Activated naive CD4-positive, alpha-beta T cell treated with anti-CD3 and anti-CD28 coated beads, Interleukin-2, amount 10 ng/mL, durations not matched to agents 7 days and 5 days (primary cell): Measurements from ENCODE around the gene PCARE.

ENCODE experiments used
- CTCF ChIA-PET: fragments of 350-600 bp; sonication (Branson Sonifier 250); formaldehyde crosslinking; loops from one replicate; lab custom pipeline; 2021; ENCODE audit warnings: antibody characterized with exemption; lab: Charles Lee
- DNase-seq: peaks from one replicate; pipeline ENCODE4 v3.0.0-alpha.2; 2020
- H3K27ac Mint-ChIP-seq: one replicate; pipeline ENCODE4 v1.8.0; 2021; ENCODE audit warnings: mild to moderate bottlenecking, moderate library complexity, mixed read lengths
- H3K27me3 Mint-ChIP-seq: one replicate; pipeline ENCODE4 v1.8.0; 2021; ENCODE audit warnings: mild to moderate bottlenecking, mixed read lengths
- H3K36me3 Mint-ChIP-seq: one replicate; pipeline ENCODE4 v1.8.0; 2021; ENCODE audit warnings: mixed read lengths
- H3K4me1 Mint-ChIP-seq: one replicate; pipeline ENCODE4 v1.8.0; 2021; ENCODE audit warnings: mixed read lengths
- H3K4me3 Mint-ChIP-seq: one replicate; pipeline ENCODE4 v1.8.0; 2021; ENCODE audit warnings: mild to moderate bottlenecking, moderate library complexity, mixed read lengths
- H3K9me3 Mint-ChIP-seq: one replicate; pipeline ENCODE4 v1.8.0; 2021; ENCODE audit warnings: mixed read lengths

Gene PCARE

DNA sequence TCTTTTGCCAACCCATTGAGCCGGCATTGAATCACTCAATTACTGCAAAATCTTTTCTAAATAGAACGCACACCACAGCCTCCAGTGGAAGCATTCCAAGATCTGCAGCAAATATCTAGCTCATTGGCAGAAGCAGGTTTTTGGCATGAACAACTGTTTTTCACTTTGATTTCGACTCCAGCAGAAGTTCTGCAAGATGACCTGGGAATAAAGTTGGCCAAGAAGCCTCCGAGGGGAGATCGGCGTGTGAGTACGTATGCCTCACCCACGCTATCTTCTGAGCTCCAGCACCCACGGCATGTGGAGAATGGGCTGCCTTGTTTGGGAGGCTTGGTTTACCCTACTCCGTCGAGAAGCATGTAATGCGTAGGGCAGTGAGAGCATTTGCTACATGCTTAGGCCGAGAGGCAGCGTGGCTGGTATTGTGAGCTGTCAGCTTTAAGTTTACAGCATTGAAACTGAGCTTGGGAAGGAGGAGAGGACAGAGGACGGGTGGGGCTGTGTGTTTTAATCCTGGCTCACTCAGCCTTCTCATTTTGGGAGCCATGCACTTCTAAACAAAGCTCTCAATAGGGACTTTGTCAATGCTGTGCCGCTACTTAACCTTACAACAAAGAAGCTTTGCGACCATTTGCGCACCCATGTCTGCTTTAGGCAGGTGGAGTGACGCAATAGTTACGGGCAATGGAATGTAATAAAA lies 10.5 kb downstream of the PCARE start:
- Mint-ChIP-seq H3K27ac (no peak overlapping the region), H3K4me3 (no peak overlapping the region), H3K27me3 (peaks cover 6% of the 10 kb centered on the region), H3K36me3 (no peaks in the 10 kb centered on the region), H3K4me1 (no peaks in the 10 kb centered on the region), H3K9me3 (no peaks in the 10 kb centered on the region)
- CTCF ChIA-PET, result interaction anchor here (1.2 to 1.7 kb wide), 2 partner anchors 15 to 105 kb away, joined by 3 to 4 read pairs; no protein-coding TSS in a partner anchor
- DNase-seq, result no peak

DNA sequence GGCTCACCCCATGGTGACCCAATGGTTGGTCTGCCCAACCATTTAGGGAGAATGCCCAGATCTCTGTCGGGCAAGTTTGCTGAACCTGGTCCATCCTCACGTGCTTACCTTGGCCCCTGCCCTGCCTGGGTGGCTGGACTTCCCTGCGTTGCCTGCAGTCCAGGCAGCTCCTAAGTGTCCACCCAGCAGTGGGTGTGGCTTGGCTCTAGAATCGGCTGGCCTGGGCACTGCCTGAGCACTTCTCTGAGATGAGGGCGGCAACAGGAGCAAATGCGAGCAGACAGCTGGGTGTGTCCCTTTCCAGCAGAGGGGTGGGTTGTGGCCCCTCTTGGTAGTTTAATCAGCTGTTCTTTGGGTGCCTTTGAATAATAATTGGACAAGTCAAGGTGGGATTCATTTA lies 11.3 kb downstream of the PCARE start:
- H3K27me3 Mint-ChIP-seq, result peaks cover 6% of the 10 kb centered on the region
- CTCF ChIA-PET, result interaction anchor here (1.7 kb wide), 1 partner anchor 15 kb away, joined by 4 read pairs; no protein-coding TSS in a partner anchor
- no peak overlapping the region for H3K4me3 Mint-ChIP-seq
- no peaks in the 10 kb centered on the region for H3K36me3 Mint-ChIP-seq
- no peak overlapping the region for H3K27ac Mint-ChIP-seq
- no peak for DNase-seq
- no peaks in the 10 kb centered on the region for H3K4me1 Mint-ChIP-seq
- no peaks in the 10 kb centered on the region for H3K9me3 Mint-ChIP-seq

DNA sequence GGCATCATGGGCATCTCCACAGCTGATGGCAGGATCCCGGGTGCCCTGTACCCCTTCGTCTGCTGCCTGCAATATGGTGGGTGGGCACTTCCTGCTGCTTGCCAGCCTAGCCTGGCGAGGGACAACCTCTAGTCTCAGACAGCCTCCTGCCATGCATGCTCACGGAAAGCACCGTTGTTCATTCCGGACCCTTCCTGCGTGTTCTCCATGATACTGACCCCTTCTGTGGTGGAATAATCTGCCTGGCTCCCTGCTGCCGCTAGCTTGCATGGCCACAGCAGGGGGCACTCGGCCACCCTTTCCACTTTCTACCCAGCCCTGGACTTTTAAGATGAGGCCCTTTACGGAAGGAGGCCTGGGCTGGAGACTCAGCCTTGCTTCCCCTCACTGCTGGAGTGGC lies 12.0 kb downstream of the PCARE start:
- Mint-ChIP-seq H3K4me3 (no peak overlapping the region), H3K27ac (no peak overlapping the region), H3K36me3 (no peaks in the 10 kb centered on the region), H3K9me3 (no peaks in the 10 kb centered on the region), H3K4me1 (no peaks in the 10 kb centered on the region), H3K27me3 (peaks cover 6% of the 10 kb centered on the region)
- CTCF ChIA-PET, result no interaction called here
- no peak for DNase-seq

DNA sequence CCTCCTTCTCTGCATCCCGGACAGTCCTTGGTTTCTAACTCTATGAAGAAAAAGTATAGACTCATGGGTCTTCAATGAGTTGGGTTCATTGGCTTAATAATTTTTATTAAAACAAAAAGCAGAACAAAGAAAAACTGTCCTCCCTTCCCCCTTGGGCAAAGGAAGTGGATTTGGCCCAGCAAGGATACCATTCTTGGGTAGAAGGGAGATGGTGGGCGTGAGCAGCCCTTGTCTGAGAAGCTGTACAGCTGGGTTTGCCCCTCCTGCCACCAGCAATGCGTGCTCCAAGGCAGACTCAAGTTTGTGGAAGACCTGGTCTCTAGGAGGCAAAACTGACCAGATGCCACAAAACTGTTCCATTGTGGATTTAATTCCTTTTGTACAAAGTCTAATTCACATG lies 12.7 kb downstream of the PCARE start:
- Mint-ChIP-seq H3K9me3 (no peaks in the 10 kb centered on the region), H3K27ac (no peak overlapping the region), H3K36me3 (no peaks in the 10 kb centered on the region), H3K27me3 (peaks cover 5% of the 10 kb centered on the region), H3K4me3 (no peak overlapping the region), H3K4me1 (no peaks in the 10 kb centered on the region)
- CTCF ChIA-PET, result no interaction called here
- no peak for DNase-seq

DNA sequence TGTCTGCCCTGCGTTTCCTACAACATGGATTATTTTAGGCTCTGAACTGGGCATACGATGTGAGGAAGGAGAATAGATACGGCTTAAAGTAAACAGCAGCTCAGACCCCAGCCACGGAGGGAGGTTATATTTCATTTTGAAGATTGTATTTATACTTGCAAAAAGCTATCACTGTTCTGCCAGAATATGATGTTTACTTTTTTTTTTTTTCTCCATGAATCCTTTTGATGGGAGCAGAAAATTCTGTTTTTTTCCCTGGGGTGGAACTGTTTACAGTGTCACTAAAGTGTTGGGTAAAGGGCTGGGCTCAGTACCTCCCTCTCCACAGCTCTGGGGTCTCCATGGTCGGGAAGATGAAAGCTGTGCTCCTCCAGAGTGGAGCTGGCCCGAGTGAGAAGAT lies 13.1 kb downstream of the PCARE start:
- CTCF ChIA-PET, result interaction anchor here (1.0 kb wide), 1 partner anchor 35 kb away, joined by 6 read pairs; no protein-coding TSS in a partner anchor

DNA sequence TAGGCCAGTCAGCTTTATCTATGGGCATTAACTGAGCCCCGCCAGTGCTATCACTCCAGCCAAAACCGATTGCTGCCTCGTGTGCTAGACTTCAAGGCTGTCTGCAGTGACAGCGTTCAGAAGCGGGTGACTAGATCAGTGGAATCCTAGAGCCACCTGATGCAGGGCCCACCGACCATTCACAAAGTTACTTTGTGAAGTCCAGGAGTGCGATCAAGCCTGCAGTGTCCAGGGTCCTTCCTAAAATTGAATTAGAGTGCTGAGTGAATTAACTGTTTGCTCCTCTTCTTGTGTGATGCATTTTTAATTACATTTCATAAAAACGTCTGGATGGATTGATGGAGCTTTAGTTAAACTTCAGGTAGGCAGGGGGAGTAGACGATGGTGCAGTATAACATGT lies 13.9 kb downstream of the PCARE start:
- no peaks in the 10 kb centered on the region for H3K36me3 Mint-ChIP-seq
- H3K4me3 Mint-ChIP-seq, result no peak overlapping the region
- H3K27me3 Mint-ChIP-seq, result no peaks in the 10 kb centered on the region
- DNase-seq, result no peak
- no peaks in the 10 kb centered on the region for H3K9me3 Mint-ChIP-seq
- CTCF ChIA-PET, result interaction anchor here (1.0 kb wide), 1 partner anchor 35 kb away, joined by 6 read pairs; no protein-coding TSS in a partner anchor
- H3K4me1 Mint-ChIP-seq, result no peaks in the 10 kb centered on the region
- no peak overlapping the region for H3K27ac Mint-ChIP-seq

More for the DNA sequence above, 13.1 kb downstream of the PCARE start:
- Mint-ChIP-seq H3K27ac (no peak overlapping the region), H3K9me3 (no peaks in the 10 kb centered on the region), H3K36me3 (no peaks in the 10 kb centered on the region), H3K27me3 (peaks cover under 1% of the 10 kb centered on the region), H3K4me3 (no peak overlapping the region), H3K4me1 (no peaks in the 10 kb centered on the region)
- DNase-seq, result no peak

DNA sequence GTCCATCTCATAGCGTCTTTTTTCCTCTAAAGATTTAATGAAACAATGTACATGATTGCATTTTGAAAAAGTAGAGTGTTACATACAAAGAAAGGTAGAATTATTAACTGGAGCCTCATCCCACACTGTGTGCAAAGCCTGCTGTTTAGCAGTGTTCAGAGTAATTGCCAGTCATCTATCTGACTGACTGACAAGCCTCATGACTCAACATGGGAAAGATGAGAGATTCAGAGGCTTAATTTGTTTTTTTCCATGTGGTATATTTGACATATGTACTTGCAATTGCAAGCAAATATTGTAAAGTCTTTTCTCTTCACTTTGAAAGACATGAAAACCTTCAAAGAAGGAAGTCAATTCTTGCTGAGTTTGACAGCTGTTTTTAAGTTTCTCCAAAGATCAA lies 14.7 kb downstream of the PCARE start:
- Mint-ChIP-seq H3K27me3 (no peaks in the 10 kb centered on the region), H3K4me1 (no peaks in the 10 kb centered on the region), H3K9me3 (no peaks in the 10 kb centered on the region), H3K36me3 (no peaks in the 10 kb centered on the region), H3K27ac (no peak overlapping the region), H3K4me3 (no peak overlapping the region)
- DNase-seq, result no peak
- CTCF ChIA-PET, result interaction anchor here (1.3 kb wide), 1 partner anchor 16 kb away, joined by 3 read pairs; no protein-coding TSS in a partner anchor

DNA sequence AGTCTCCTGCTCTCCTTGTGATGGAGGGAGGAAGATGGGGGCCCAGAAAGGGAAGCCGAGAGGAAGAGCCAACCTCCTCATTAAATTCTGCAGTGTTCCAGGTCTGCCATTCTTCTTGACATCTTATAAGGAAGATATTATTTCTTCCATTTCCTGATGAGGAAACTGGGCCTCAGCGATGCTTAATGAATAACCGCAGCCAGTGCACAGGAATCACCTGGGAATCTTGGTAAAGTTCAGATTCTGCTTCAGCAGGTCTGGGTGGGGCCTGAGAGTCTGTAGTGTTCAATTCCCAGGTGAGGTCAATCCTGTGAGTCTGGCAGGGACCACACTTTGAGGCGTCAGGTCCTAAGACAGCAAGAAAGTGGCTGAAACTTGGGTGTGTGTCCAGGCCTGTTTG lies 17.3 kb downstream of the PCARE start:
- Mint-ChIP-seq H3K4me1 (no peaks in the 10 kb centered on the region), H3K27me3 (no peaks in the 10 kb centered on the region), H3K9me3 (no peaks in the 10 kb centered on the region), H3K4me3 (no peak overlapping the region), H3K27ac (no peak overlapping the region), H3K36me3 (no peaks in the 10 kb centered on the region)
- CTCF ChIA-PET, result no interaction called here
- no peak for DNase-seq

DNA sequence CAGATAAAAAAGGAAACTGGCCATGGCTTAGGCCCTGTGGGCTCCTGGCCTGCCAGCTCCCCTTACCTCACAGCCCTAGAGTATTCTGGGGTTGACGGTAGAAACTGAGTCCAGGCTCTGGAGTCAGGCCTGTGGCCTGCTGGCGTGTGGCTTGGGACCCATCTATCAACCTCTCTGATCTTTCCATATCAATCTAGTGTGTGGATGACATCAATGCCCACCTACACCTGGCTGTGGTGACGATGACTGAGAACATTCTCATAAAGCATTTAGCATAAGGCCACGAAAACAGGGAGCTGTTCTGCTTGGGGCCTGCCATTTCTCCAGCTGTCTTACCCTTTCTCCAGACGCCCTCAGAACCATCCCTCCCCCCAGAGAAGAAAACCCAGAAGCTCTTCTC lies 17.9 kb downstream of the PCARE start:
- no peaks in the 10 kb centered on the region for H3K9me3 Mint-ChIP-seq
- DNase-seq, result no peak

DNA sequence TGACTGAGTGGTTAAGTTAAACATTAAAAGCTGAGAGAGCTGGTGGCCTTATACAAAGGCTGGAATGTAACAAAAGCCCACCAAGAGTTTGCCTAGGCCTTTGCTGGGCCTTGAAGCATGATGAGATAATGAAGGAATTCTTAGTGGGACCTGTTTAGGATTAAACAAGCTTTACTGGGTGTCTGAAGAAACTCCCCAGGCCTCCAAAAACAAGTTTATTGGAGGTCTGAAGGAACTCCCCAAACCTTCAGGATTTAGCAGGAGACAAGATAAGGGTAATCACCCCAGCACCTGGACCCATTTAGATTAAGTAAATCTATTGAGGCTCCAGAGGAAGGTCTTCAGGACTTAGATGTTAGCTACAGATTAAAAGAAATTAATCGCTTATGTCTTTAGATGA lies 18.7 kb downstream of the PCARE start:
- no peaks in the 10 kb centered on the region for H3K27me3 Mint-ChIP-seq
- no peak for DNase-seq
- no peaks in the 10 kb centered on the region for H3K9me3 Mint-ChIP-seq
- CTCF ChIA-PET, result no interaction called here
- H3K27ac Mint-ChIP-seq, result no peak overlapping the region
- no peaks in the 10 kb centered on the region for H3K36me3 Mint-ChIP-seq
- H3K4me3 Mint-ChIP-seq, result no peak overlapping the region
- H3K4me1 Mint-ChIP-seq, result no peaks in the 10 kb centered on the region

More for the DNA sequence above, 17.9 kb downstream of the PCARE start:
- CTCF ChIA-PET, result no interaction called here
- Mint-ChIP-seq H3K4me3 (no peak overlapping the region), H3K27ac (no peak overlapping the region), H3K27me3 (no peaks in the 10 kb centered on the region), H3K36me3 (no peaks in the 10 kb centered on the region), H3K4me1 (no peaks in the 10 kb centered on the region)

DNA sequence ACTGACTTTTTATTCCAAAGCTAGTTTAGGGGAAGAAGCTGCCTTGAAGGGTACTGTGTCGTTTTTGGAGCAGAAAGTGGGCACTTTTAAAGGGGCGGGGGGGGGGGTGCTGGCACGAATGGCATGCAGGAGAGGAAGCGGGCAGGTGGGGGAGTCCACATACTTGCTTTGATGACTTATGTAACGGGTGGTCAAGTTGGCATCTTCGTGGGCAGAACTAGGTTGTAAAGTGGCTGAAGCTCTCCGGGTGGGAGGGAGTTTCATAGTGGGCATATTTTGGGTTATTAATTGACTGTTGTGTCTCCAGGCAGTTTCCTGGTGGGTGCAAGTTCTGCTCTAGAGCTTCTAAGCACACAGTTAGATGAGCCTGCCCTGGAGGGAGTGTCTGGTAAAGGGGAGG lies 19.9 kb downstream of the PCARE start:
- Mint-ChIP-seq H3K27me3 (peaks cover 7% of the 10 kb centered on the region), H3K9me3 (no peaks in the 10 kb centered on the region), H3K4me1 (no peaks in the 10 kb centered on the region), H3K36me3 (no peaks in the 10 kb centered on the region), H3K4me3 (no peak overlapping the region), H3K27ac (no peak overlapping the region)
- no peak for DNase-seq
- CTCF ChIA-PET, result no interaction called here

DNA sequence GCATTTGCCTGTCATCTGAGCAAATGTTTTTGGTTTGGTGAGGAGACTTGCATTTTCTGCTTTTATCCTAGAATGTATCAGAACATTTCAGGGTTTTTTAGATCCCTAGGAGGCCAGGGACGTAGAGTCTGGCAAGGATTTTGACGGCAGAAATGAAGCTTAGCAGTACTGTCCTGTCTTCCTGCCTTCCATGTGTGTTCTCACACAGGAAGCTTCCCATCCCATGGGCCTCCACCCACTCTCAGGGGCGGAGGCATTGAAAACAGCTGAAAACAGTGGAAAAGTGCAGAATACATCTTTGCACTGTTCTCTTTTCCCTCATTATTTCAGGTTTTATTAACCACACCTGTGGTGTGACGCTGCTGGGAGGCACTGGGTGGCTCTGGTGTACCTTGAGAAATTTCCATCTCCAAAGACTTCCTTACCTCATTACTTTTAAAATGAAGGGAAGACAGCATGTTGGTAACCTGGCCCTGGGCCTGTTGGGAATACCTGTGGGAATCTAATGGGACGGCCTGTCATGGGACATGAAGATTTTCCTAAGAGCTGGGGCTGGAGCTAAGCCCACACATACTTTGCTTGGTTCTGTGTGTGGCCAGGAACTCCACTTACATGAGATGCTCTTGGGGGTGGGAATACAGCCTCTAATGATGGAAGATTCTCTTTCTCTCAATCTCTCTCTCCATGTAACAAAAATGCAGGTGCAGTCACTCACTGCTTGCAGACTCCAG lies 20.5 kb downstream of the PCARE start:
- Mint-ChIP-seq H3K4me1 (no peaks in the 10 kb centered on the region), H3K36me3 (no peaks in the 10 kb centered on the region)
- CTCF ChIA-PET, result no interaction called here

DNA sequence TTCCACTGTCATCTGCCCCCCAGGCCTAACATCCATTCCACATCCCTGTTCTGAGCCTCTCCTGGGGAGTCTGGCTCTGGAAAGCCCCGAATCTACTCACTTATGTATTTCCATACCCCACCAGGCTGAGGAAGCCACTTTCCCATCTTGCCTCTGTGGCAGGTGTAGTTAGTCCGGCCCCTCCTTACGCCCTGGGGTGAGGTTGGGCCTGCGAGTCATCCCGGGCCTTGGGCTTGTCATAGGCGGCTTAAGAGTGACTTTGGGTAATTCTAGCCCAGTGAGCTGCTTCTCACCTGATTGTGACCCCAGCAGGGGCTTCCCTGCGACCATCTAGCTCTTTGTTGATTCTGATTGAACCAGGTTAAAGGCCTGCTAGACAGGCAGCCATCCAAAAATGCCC lies 21.1 kb downstream of the PCARE start:
- no peak for DNase-seq
- Mint-ChIP-seq H3K27me3 (peaks cover 7% of the 10 kb centered on the region), H3K36me3 (no peaks in the 10 kb centered on the region), H3K9me3 (no peaks in the 10 kb centered on the region), H3K4me3 (no peak overlapping the region), H3K27ac (no peak overlapping the region), H3K4me1 (no peaks in the 10 kb centered on the region)
- CTCF ChIA-PET, result no interaction called here

More for the DNA sequence above, 20.5 kb downstream of the PCARE start:
- no peak overlapping the region for H3K4me3 Mint-ChIP-seq
- H3K27me3 Mint-ChIP-seq, result peaks cover 7% of the 10 kb centered on the region
- H3K27ac Mint-ChIP-seq, result no peak overlapping the region
- DNase-seq, result no peak
- no peaks in the 10 kb centered on the region for H3K9me3 Mint-ChIP-seq

DNA sequence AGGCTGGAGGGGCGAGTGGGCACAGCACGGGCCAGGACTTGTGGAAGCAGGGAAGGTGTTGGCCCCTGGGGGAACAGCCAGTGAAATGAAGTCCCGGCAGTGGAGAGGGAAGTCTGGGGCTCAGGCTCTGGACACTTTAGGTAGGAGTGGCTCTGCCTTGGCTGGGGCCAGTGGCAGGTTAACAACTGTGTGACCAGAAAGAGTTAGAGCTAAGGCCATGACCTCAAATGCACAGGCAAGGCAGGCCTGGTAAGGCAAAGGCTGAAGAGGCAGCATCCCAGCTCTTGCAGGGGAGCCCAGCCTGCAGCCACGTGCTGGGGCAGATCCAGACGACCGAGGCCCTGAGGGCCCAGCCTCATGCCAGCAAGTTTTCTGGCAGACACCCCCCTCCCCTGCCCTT lies 21.5 kb downstream of the PCARE start:
- H3K27me3 Mint-ChIP-seq, result peaks cover 7% of the 10 kb centered on the region
- H3K9me3 Mint-ChIP-seq, result no peaks in the 10 kb centered on the region
- no peak overlapping the region for H3K27ac Mint-ChIP-seq
- no peaks in the 10 kb centered on the region for H3K4me1 Mint-ChIP-seq
- CTCF ChIA-PET, result no interaction called here
- no peak for DNase-seq
- no peak overlapping the region for H3K4me3 Mint-ChIP-seq
- H3K36me3 Mint-ChIP-seq, result no peaks in the 10 kb centered on the region

DNA sequence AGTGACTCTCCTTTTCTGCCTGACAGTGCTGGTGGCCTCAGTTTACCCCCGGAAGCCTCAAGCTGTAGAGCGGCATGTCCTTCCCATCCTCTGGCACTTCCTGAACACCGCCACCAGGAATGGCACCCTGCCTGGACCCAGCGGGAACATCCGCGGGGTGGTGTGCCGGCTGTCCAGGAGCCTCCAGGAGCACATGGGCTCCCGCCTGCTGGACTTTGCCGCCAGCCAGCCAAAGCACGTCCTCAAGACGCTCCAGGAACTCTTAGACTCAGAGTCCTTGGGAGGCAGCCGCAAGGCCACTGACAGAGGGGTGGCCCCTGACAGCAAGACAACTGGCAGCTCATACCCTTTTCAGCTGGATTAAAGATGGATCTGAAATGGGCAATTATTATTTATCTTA lies 22.6 kb downstream of the PCARE start:
- H3K4me1 Mint-ChIP-seq, result peaks cover 3% of the 10 kb centered on the region
- peaks cover 7% of the 10 kb centered on the region for H3K27me3 Mint-ChIP-seq
- H3K36me3 Mint-ChIP-seq, result no peaks in the 10 kb centered on the region
- no peak overlapping the region for H3K4me3 Mint-ChIP-seq
- H3K27ac Mint-ChIP-seq, result no peak overlapping the region
- CTCF ChIA-PET, result no interaction called here
- H3K9me3 Mint-ChIP-seq, result no peaks in the 10 kb centered on the region
- no peak for DNase-seq
